GM10847 (cell line): ENCODE data around the gene RPL22L1.

ENCODE experiments used
- POLR2A ChIP-seq: IDR thresholded peaks from 2 replicates; pipeline ENCODE4 v1.6.1; 2011; ENCODE audit not compliant: insufficient read length; ENCODE audit errors: extremely low read depth

Gene RPL22L1

DNA sequence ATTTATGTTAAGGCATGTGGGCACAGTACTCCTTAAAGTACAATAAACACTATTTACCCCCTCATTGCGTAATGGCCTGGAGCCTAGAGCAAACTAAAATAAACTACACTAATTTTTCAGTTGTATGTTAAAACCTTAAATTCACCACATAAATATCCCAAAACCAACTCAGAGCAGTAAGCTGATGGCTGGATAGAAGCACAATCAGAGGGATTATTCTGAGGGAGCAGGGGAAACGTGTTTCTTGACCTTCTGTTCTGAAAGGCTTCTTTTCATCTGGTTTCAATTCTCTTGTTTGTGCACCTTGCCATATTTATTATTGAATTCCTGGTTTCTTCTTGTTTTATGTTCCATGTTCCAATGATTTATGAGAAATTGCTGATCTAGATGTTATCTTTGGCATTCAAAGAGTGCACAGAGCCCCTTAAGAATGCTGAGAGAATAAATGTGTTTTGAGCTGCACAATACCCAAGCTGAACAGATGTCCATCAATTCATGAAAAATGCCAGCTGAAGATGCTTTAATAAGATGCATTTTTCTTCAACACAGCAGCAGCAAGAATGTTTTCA lies 29.6 kb downstream of the RPL22L1 start:
- TF ChIP-seq POLR2A, result no peak

- no peak for TF ChIP-seq POLR2A
These were observed 30.4 kb downstream of the RPL22L1 start for GRCh38 chr3:170839518-170840100.

DNA sequence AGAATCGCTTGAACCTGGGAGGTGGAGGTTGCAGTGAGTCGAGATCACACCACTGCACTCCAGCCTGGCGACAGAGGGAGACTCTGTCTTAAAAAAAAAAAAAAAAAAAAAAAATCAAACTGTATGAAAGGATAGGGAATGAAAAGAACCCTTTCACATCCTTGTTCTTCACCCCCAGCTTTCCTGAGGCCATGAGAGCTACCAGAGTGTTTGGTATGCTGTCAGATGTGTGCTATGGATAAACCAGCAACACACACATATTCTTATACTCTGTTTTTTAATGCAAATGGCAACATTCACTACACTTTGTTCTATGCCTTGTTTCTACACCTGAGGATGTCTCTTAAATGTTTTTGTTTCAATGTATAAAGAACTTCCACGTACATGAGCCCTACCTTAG lies 33.5 kb downstream of the RPL22L1 start:
- no peak for TF ChIP-seq POLR2A

GRCh38 chr3:170835336-170835735 lies 34.7 kb downstream of the RPL22L1 start:
- TF ChIP-seq POLR2A, result no peak

GRCh38 chr3:170830580-170830979 lies 39.4 kb downstream of the RPL22L1 start:
- no peak for TF ChIP-seq POLR2A

DNA sequence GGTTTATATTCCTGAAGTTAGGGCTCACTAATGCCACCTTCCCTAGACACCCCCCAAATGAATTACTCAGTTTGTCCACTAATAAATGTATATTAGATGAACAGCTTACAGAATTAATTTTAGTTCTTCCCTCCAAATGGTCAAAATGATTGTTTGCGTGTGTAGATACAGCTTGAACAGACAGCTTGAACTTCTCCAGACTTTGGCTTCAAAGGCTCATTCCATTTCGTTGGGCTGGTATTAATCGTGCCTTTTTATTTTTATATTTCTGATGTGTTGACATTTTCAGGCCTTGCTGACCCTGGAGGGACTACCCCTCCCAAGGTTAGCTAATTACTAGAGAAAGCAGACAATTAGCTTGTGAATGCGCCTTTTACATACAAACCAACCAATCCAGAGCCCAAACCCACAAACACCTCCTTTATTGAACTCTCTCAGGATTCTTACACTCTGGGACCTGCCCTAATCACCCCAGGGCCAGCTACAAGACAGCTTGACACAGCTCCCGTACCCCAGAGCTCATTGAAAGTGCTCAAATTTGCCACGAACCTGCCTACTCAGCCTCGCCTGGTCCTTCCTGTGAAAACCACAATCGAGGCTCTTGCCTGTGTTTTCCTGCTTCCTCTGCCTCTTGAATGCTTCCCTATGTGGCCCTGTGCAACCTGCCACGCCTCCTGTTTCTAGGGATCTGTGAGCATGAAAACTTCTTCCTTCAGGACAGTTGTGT lies 40.3 kb downstream of the RPL22L1 start:
- TF ChIP-seq POLR2A, result no peak

DNA sequence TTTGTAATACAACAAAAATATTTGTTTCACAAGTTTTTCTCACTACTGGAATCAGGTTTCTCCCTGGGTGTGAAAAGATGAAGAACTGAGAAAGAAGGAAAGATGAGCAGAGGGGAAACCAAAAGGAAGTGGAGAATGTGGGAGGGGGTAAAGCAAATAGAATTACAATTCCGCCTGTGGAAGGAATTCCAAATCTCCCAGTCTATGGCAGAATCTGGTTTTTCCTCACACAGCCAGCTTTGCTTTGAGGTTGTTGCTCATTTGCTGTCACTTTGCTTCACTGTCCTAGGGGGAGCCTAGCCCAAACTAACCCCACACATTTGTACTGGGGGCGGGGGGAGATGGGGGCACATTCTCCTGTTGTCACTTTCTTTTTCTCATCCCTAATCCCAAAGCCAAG lies 43.9 kb downstream of the RPL22L1 start:
- no peak for TF ChIP-seq POLR2A

DNA sequence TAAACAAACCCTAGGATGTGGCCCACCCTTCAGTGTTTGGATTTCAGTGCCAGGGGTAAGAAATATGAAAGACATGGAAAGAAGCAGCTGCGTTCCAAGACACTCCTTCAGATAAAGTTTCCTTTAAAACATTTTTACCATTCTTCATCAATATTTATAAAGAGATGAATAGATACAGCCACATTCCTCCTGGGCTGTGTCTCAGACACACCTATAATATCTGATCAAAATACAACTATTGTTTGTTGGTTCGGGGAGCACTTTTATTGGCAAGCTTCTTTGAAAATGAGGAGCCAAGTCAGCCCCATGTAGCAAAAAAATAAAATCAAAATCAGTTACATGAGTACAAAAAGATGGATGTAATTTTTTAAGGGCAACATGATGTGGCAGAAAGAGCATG lies 53.2 kb downstream of the RPL22L1 start:
- TF ChIP-seq POLR2A, result no peak

GRCh38 chr3:170816341-170816740 lies 53.7 kb downstream of the RPL22L1 start:
- TF ChIP-seq POLR2A, result no peak

- TF ChIP-seq POLR2A, result no peak
These were observed 54.1 kb downstream of the RPL22L1 start for GRCh38 chr3:170815936-170816335.

- TF ChIP-seq POLR2A, result no peak
These were observed 54.7 kb downstream of the RPL22L1 start for GRCh38 chr3:170815340-170815739.
